NCI-H2029 (cell line): ENCODE results near the gene CDC37L1.

Experiments used
- DNase-seq: peaks from one replicate; lab custom pipeline; 2025; lab: John Stamatoyannopoulos, UW

CDC37L1 gene

GRCh38 chr9:4668604-4669003, 10.8 kb upstream of the CDC37L1 start:
- DNase-seq: no peak

- DNase-seq: no peak
Observed at GRCh38 chr9:4669890-4670289, 9.5 kb upstream of the CDC37L1 start.

- DNase-seq: no peak
Observed at GRCh38 chr9:4670591-4670990, 8.8 kb upstream of the CDC37L1 start.

GRCh38 chr9:4671737-4672136, 7.6 kb upstream of the CDC37L1 start:
- DNase-seq: no peak

- no peak for DNase-seq
Observed at GRCh38 chr9:4674783-4675182, 4.6 kb upstream of the CDC37L1 start.

GRCh38 chr9:4677392-4677791, 2.0 kb upstream of the CDC37L1 start:
- no peak for DNase-seq

GRCh38 chr9:4678679-4679267, 596 bp upstream of the CDC37L1 start:
- no peak for DNase-seq

- DNase-seq: no peak
Observed at GRCh38 chr9:4680173-4680525, 780 bp downstream of the CDC37L1 start.

GRCh38 chr9:4680750-4681149, 1.4 kb downstream of the CDC37L1 start:
- DNase-seq: no peak

- DNase-seq: no peak
Observed at GRCh38 chr9:4684820-4685219, 5.5 kb downstream of the CDC37L1 start.

- no peak for DNase-seq
Observed at GRCh38 chr9:4686112-4686511, 6.7 kb downstream of the CDC37L1 start.

GRCh38 chr9:4686584-4686983, 7.2 kb downstream of the CDC37L1 start:
- no peak for DNase-seq

GRCh38 chr9:4689021-4689420, 9.7 kb downstream of the CDC37L1 start:
- no peak for DNase-seq

GRCh38 chr9:4689687-4690104, 10.3 kb downstream of the CDC37L1 start:
- no peak for DNase-seq

- no peak for DNase-seq
Observed at GRCh38 chr9:4690144-4690543, 10.8 kb downstream of the CDC37L1 start.

- no peak for DNase-seq
Observed at GRCh38 chr9:4691795-4692194, 12.4 kb downstream of the CDC37L1 start.

- no peak for DNase-seq
Observed at GRCh38 chr9:4700091-4700490, 20.7 kb downstream of the CDC37L1 start.

GRCh38 chr9:4700932-4701331, 21.6 kb downstream of the CDC37L1 start:
- DNase-seq: no peak

- no peak for DNase-seq
Observed at GRCh38 chr9:4701526-4701925, 22.2 kb downstream of the CDC37L1 start.

GRCh38 chr9:4704129-4704528, 24.8 kb downstream of the CDC37L1 start:
- no peak for DNase-seq

GRCh38 chr9:4706021-4706420, 26.7 kb downstream of the CDC37L1 start:
- DNase-seq: no peak

- DNase-seq: no peak
Observed at GRCh38 chr9:4706971-4707622, 27.7 kb downstream of the CDC37L1 start.

GRCh38 chr9:4709380-4709779, 30.0 kb downstream of the CDC37L1 start:
- no peak for DNase-seq

- no peak for DNase-seq
Observed at GRCh38 chr9:4713849-4714248, 34.5 kb downstream of the CDC37L1 start.
